Natural killer cell (primary cell): ENCODE results near the gene AEBP1. TPM values are rescaled to one million over a fixed set of nuclear protein-coding genes. Genes with fewer than 3 reads are reported as not detected.

Experiments
- ATAC-seq, 3 donors: fragments of 150-1000 bp in 2 of 3; fragments of 200-7000 bp in 1 of 3; cut with Tn5 transposase; 1 replicate in 1 of 3; 2 replicates in 2 of 3; pipeline ENCODE4 v1.10.0; 2021; ENCODE audit warnings: mild to moderate bottlenecking in 2 of 3, moderate library complexity in 2 of 3
- DNase-seq, 2 donors: peaks; one replicate each; pipeline versions ENCODE4 v3.0.0 to v3.0.0-alpha.2; 2013 to 2021; ENCODE audit warnings: mixed read lengths in 1 of 2
- H3K27ac ChIP-seq: one replicate; pipeline ENCODE4 v1.5.1; 2013; ENCODE audit warnings: mild to moderate bottlenecking, low read length
- H3K27me3 ChIP-seq: one replicate; pipeline ENCODE4 v1.6.1; 2013; ENCODE audit warnings: low read length; ENCODE audit not compliant: control insufficient read depth, insufficient read depth
- H3K36me3 ChIP-seq: one replicate; pipeline ENCODE4 v1.6.1; 2013; ENCODE audit warnings: low read length; ENCODE audit not compliant: control insufficient read depth, insufficient read depth
- H3K4me1 ChIP-seq: one replicate; pipeline ENCODE4 v1.6.1; 2013; ENCODE audit warnings: low read length; ENCODE audit not compliant: control insufficient read depth, insufficient read depth
- H3K4me3 ChIP-seq: one replicate; pipeline ENCODE4 v1.5.1; 2013; ENCODE audit warnings: low read length
- H3K9me3 ChIP-seq: one replicate; pipeline ENCODE4 v1.6.1; 2013; ENCODE audit warnings: low read length; ENCODE audit not compliant: control insufficient read depth, insufficient read depth
- H3K27ac Mint-ChIP-seq, 2 donors: one replicate each; pipeline ENCODE4 v1.8.0; 2022; ENCODE audit warnings: mild to moderate bottlenecking in 2 of 2, mixed read lengths in 2 of 2, moderate library complexity in 1 of 2
- H3K27me3 Mint-ChIP-seq, 2 donors: one replicate each; pipeline ENCODE4 v1.8.0; 2022; ENCODE audit warnings: low read depth in 2 of 2, mixed read lengths in 2 of 2
- H3K36me3 Mint-ChIP-seq: one replicate; pipeline ENCODE4 v1.8.0; 2022; ENCODE audit warnings: mixed read lengths
- H3K4me1 Mint-ChIP-seq, 2 donors: one replicate each; pipeline ENCODE4 v1.8.0; 2022; ENCODE audit warnings: mixed read lengths in 2 of 2
- H3K4me3 Mint-ChIP-seq: one replicate; pipeline ENCODE4 v1.8.0; 2022; ENCODE audit warnings: mild to moderate bottlenecking, moderate library complexity, mixed read lengths
- H3K9me3 Mint-ChIP-seq, 2 donors: one replicate each; pipeline ENCODE4 v1.8.0; 2022; ENCODE audit warnings: mixed read lengths in 2 of 2
- CTCF ChIP-seq: fragments of 200-600 bp; IDR thresholded peaks from one replicate; pipeline ENCODE4 v1.8.0; 2022; ENCODE audit warnings: antibody characterized with exemption
- WGBS: methylation state at CpG from one replicate; pipeline ENCODE4 v1.1.7; 2013; ENCODE audit warnings: missing lambda C conversion rate; ENCODE audit not compliant: insufficient coverage; 5-methylcytosine and 5-hydroxymethylcytosine counted together
- intact Hi-C: fragments of 100-400 bp; cut with micrococcal nuclease; formaldehyde crosslinking; loops from one replicate; pipeline ENCODE4 v1.14.2; 2022
- total RNA-seq, 4 donors: library from RNA; stranded (reverse); fragments of 120-200 nt in 1 of 4; gene quantifications; one replicate each; pipeline versions ENCODE4 v1.2.3 to v1.2.4, GENCODE V29; 2013 to 2022

The AEBP1 gene
- total RNA-seq, 3 donors from 2014 or later (not counting 1 experiment from before 2014, with no cell fraction given), result 3.3 to 9.0 (median 6.4) TPM

GRCh38 chr7:44105832-44106231, 1.7 kb downstream of the AEBP1 start:
- H3K27me3 Mint-ChIP-seq, result peaks cover 0 to 14% of the 10 kb centered on the region in 2 donors
- ATAC-seq, result no peak
- intact Hi-C loops, result no loop called here

GRCh38 chr7:44106311-44107065, 2.3 kb downstream of the AEBP1 start:
- Histone ChIP-seq H3K4me1 (peaks cover 20% of the 10 kb centered on the region), H3K4me3 (no peak overlapping the region), H3K9me3 (no peaks in the 10 kb centered on the region), H3K27ac (no peak overlapping the region), H3K36me3 (no peaks in the 10 kb centered on the region), H3K27me3 (peaks cover 4% of the 10 kb centered on the region)
- H3K27me3 Mint-ChIP-seq, result peaks cover 0 to 14% of the 10 kb centered on the region in 2 donors
- peaks cover 7 to 12% of the 10 kb centered on the region in 2 donors for H3K4me1 Mint-ChIP-seq
- no peak for TF ChIP-seq CTCF
- H3K4me3 Mint-ChIP-seq, result no peak overlapping the region
- ATAC-seq, result no peak
- H3K9me3 Mint-ChIP-seq, result no peaks in the 10 kb centered on the region
- H3K27ac Mint-ChIP-seq, result peak overlapping the region in 1 of 2 donors; percentile 27
- no peaks in the 10 kb centered on the region for H3K36me3 Mint-ChIP-seq
- no peak for DNase-seq
- intact Hi-C loops, result no loop called here
- 84% methylated on average over 8 of the region's 10 CpGs for WGBS

More at GRCh38 chr7:44105832-44106231, 1.7 kb downstream of the AEBP1 start:
- no peak for TF ChIP-seq CTCF
- Histone ChIP-seq H3K9me3 (no peaks in the 10 kb centered on the region), H3K27me3 (peaks cover 4% of the 10 kb centered on the region), H3K4me3 (no peak overlapping the region), H3K36me3 (no peaks in the 10 kb centered on the region), H3K27ac (no peak overlapping the region), H3K4me1 (peaks cover 20% of the 10 kb centered on the region)
- Mint-ChIP-seq H3K4me3 (peak overlapping the region; percentile 74), H3K9me3 (no peaks in the 10 kb centered on the region), H3K36me3 (no peaks in the 10 kb centered on the region), H3K4me1 (peaks cover 7 to 12% of the 10 kb centered on the region in 2 donors), H3K27ac (peak overlapping the region in 1 of 2 donors; percentile 27)
- 54% methylated on average over 2 of the region's 2 CpGs for WGBS
- DNase-seq, result no peak

GRCh38 chr7:44107116-44107960, 3.2 kb downstream of the AEBP1 start:
- peaks cover 20% of the 10 kb centered on the region for H3K4me1 ChIP-seq
- no peak overlapping the region for H3K4me3 ChIP-seq
- intact Hi-C loops, result no loop called here
- Mint-ChIP-seq H3K27ac (no peak overlapping the region), H3K4me1 (peaks cover 7 to 12% of the 10 kb centered on the region in 2 donors), H3K9me3 (no peaks in the 10 kb centered on the region), H3K27me3 (peaks cover 0 to 11% of the 10 kb centered on the region in 2 donors), H3K36me3 (no peaks in the 10 kb centered on the region), H3K4me3 (no peak overlapping the region)
- 92% methylated on average over 18 of the region's 18 CpGs for WGBS
- TF ChIP-seq CTCF, result no peak
- H3K36me3 ChIP-seq, result no peaks in the 10 kb centered on the region
- DNase-seq (no peak), ATAC-seq (no peak)
- no peak overlapping the region for H3K27ac ChIP-seq
- H3K27me3 ChIP-seq, result peaks cover 4% of the 10 kb centered on the region
- H3K9me3 ChIP-seq, result no peaks in the 10 kb centered on the region
